Transverse colon (tissue), 3 donors: ENCODE results near the gene TDRD10.

Experiments
- POLR2A ChIP-seq: fragments of 450-650 bp; IDR thresholded peaks from one replicate; pipeline ENCODE4 v1.6.1; 2016; ENCODE audit warnings: antibody characterized with exemption, mild to moderate bottlenecking, moderate library complexity
- TF ChIP-seq, protein P1 (sequence below), 5 experiments: fragments of 200-600 bp in 3 of 5; fragments of 450-650 bp in 2 of 5; sonication (generic) in 3 of 5; IDR thresholded peaks; 1 replicate in 2 of 5; 2 replicates in 3 of 5; pipeline ENCODE4 v1.5.1; 2016 to 2017; ENCODE audit warnings: antibody characterized with exemption in 5 of 5, inconsistent platforms in 3 of 5, mild to moderate bottlenecking in 2 of 5, moderate library complexity in 1 of 5

DNA sequence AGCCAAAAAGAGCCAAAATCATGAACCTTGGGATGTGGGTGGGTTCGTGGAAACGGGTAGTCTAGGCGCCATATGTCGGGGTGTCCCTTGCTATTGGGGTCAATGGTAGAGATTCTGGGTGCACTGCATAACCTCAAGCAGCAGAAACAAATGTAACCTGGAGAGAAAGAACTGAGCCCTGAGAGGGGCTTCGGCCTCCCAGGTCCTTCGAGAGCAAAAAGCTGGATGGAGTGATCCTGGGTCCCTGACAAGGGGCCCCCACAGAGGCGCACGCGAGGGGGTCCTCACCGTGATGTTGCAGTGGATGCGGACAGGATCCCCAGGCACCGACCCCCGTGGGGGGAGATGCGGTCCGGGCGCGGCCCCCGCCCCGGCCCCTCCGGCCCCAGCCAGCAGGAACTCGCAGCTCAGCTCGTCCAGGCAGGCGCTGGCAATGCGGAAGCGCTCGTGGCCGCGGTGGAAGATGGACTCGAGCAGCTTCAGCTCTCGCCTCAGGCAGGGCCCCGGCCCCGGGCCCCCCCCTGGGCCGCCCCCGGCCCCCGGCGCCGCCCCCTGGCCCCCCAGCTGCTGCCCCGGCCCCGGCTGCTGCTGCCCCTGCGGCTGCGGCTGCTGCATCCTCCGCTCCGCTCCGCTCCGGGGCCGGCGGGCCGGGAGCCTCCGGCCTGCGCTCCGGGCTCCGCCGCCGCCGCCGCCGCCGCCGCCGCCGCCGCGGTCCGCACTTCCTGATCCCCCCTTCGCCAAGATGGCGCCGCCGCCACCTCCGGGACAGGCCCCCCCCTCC is 56.1 kb downstream of the TDRD10 start, which contains the start of gene UBE2Q1:
- TF ChIP-seq, protein P1, sequence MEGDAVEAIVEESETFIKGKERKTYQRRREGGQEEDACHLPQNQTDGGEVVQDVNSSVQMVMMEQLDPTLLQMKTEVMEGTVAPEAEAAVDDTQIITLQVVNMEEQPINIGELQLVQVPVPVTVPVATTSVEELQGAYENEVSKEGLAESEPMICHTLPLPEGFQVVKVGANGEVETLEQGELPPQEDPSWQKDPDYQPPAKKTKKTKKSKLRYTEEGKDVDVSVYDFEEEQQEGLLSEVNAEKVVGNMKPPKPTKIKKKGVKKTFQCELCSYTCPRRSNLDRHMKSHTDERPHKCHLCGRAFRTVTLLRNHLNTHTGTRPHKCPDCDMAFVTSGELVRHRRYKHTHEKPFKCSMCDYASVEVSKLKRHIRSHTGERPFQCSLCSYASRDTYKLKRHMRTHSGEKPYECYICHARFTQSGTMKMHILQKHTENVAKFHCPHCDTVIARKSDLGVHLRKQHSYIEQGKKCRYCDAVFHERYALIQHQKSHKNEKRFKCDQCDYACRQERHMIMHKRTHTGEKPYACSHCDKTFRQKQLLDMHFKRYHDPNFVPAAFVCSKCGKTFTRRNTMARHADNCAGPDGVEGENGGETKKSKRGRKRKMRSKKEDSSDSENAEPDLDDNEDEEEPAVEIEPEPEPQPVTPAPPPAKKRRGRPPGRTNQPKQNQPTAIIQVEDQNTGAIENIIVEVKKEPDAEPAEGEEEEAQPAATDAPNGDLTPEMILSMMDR (IDR thresholded peaks at IDR 0.05): no peak
- TF ChIP-seq POLR2A: no peak
